GM12891 (cell line): Measurements from ENCODE around the gene GTF2H2.
"Not testable (repeated sequence)": the region's sequence is repeated elsewhere in the genome, so short reads cannot be mapped to it uniquely, and the experiment has no call there.

Experiments
- PAX5 ChIP-seq: IDR thresholded peaks from 2 replicates; pipeline ENCODE4 v1.6.1; 2011; ENCODE audit warnings: low read length, moderate library complexity, mild to moderate bottlenecking; ENCODE audit not compliant: insufficient read depth, severe bottlenecking
- POLR2A ChIP-seq: IDR thresholded peaks from 2 replicates; pipeline ENCODE4 v1.6.1; 2011; ENCODE audit warnings: low read depth, low read length, control low read depth
- POLR2AphosphoS5 ChIP-seq: IDR thresholded peaks from 2 replicates; pipeline ENCODE4 v1.6.1; 2011; ENCODE audit warnings: low read depth, low read length, control low read depth
- POU2F2 ChIP-seq: IDR thresholded peaks from 2 replicates; pipeline ENCODE4 v1.6.1; 2011; ENCODE audit warnings: low read depth, mild to moderate bottlenecking, control low read depth, low read length, moderate library complexity
- SPI1 ChIP-seq: IDR thresholded peaks from 2 replicates; pipeline ENCODE4 v1.6.1; 2011; ENCODE audit warnings: low read depth, low read length, control low read depth
- TAF1 ChIP-seq: IDR thresholded peaks from 2 replicates; pipeline ENCODE4 v1.6.1; 2011; ENCODE audit warnings: low read depth, low read length, control low read depth

DNA sequence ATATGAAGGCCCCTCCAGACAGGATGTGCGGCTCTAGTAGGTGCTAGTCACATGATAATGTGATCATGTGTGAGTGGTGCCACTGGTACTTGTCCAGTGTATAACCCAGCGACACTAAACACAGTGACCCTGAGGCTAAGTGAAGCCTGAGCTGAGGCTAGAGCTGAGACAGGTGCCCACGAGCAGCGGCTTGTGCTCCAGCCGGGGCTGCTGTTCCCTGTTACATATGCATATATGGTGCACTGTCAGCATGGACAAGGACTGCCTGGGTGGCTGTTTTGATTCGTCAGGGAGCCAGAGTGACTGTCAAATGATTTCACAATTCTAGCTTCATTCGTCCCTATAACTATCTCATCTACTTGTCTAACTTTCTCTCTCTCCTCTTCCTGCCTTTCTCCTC is 60.5 kb downstream of the GTF2H2 start:
- TF ChIP-seq POLR2A, SPI1, POLR2AphosphoS5, POU2F2, TAF1, PAX5: not testable (repeated sequence)
